HG03097 (cell line): ENCODE data around the gene GON4L.
"Not testable (repeated sequence)": the region's sequence is repeated elsewhere in the genome, so short reads cannot be mapped to it uniquely, and the experiment has no call there.

Experiments
- ATAC-seq: cut with Tn5 transposase; IDR thresholded peaks from one replicate; pipeline ENCODE4 v1.9.1; 2021; ENCODE audit not compliant: unreplicated experiment, low FRiP score

Gene GON4L

DNA sequence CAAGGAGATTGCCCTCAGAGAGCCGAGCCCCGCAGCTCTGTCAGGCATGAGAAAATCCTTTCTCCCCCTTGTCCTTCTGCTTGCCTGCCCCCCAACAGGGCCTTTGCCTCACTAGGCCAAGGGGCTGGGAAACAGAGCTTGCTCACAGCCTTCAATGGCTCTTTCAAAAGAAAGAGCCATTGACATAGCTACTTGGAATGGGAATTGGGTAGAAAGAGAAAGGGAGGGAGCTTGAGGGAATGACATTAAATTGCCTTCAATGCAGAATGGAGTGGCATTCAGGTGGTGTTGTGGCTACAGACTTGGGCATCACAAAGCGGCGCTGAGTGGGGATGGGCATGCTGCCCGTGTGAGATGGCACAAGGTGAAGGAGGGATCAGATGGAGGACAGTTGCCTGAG is 15.5 kb upstream of the GON4L start:
- no peak for ATAC-seq

DNA sequence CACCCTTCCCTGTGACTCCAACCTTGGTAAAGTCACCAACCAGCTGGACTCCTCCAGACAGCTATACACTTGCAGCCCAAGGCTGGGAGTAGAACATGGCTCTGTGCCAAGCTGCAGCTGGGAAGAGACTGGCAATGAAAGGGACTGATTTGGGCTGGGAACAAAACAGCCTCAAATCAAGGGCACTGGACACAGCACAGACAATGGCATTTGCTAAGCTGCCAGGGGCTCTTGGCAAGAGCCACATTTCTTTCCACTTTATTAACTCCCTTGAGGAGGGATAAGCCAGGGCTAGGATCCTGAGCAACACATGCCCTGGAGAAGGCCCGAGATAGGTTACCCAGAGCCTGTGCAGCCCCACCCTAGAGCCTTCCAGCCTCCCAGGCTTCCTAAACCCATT is 14.4 kb upstream of the GON4L start:
- ATAC-seq = no peak

DNA sequence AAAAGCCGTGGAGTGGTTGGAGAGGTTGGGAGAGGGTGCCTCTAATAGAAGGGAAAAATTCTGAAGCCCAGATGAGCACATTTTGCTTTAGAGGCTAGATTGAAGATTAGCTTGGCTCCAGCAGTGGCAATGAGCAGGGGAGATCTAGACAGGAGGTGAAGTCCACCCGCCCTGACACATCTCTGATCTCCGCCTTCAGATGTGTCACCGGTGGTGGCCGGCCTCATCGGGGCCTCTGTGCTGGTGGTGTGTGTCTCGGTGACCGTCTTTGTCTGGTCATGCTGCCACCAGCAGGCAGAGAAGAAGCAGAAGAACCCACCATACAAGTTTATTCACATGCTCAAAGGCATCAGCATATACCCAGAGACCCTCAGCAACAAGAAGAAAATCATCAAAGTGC is 10.8 kb upstream of the GON4L start:
- no peak for ATAC-seq

DNA sequence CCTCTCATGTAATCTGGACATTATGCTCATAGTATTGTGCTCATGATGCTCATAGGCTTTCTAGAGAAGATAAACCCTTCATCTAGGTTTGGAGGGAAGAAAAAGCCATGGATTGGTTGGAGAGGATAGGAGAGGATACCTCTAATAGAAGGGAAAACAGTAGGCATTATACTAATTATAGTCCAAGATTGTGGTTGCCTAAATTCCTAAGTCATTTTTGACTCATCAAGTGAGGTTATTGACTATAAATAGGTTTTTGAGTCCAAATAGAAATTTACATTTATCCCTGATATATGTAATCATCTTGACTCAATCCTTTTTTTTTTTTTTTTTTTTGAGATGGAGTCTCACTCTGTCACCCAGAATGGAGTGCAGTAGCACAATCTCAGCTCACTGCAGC is 7.4 kb upstream of the GON4L start:
- no peak for ATAC-seq

DNA sequence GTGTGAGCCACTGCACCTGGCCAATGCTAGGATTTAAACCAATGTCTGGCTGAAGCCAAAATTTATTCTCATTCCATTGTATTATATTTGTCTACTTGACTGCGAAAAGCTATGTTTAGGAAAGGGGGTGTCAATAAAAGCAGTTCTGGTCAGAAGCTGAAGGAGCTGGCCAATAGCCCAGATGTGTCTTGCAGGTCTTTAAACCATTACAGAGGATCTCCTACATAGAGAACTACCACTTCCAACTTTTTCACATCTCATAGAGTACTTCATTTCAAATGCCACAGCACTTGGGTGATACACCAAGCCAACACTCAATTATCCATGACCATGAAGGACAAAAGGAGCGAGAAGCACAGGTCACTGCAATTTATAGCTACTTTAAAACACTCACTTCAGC is 4.9 kb upstream of the GON4L start:
- no peak for ATAC-seq

DNA sequence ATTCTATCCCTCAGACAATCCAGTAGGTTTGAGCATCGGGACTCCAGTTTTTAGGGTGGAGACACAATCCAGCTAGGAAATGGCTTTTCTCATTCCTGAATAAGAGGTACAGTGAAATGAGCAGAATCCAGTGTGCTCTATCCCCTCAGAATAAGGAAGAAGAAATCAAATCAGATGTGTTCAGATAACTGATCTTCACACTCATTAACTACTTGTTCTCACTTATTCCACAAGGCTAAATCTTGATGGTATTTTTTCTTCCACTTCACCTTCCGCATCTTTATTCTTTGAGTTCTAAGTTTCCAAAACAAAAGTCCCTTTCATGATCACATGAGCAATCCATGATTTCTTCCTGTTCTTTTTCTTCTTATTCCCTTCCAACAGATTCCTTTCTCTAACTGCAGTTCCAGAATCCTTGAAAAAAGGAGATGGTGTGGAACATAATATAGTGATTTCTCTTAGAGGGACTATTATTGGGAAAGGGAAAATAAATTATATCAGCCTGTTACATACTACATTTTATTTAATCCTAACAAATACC is 4.0 kb upstream of the GON4L start:
- ATAC-seq = no peak

DNA sequence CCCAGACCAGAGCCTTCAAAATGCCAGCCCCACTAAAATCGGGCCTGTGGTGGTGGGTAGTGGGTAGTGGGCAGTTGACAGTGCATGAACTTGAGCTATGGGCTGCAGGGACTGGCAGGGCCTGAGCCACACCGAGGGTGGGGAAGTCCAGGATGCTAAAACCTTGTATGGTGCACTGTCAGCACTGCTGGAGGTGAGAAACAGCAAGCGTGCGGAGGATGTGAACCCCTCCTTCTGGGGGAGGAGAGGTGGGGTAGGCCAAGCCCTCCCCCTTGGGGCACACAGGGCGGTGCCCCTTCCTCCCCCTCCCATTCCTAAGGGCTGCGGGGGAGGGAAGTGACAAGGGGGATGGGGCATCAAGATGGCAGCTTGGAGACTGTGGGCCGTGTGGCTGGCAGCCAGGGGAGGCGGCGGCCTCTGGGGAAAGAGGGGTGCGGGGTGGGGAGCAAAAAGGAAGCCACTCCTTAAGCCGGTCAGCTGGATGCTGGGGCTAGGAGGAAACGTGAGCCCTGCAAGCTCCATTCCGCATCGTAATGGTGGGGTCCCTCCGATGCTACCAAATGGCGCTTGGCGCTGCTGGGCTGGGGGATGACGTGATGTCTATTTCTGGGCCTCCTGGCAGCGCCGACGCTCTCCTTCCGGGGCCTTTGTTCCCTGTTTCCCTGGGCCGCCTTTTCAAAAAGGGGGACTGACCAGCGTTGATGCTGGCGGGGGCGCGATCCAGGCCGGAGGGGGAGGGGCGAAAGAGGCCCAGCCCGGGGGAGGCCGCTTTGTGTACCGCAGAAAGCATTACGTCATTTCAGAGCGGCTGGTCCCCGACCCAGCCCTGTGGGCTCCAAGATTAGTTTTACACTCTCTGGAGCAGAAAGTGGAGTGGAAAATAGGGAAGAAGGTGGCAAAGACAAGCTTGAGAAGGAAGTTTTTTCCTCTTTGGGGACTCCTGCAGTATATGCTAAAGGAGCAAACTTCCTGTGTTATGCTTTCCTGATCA is 3.2 kb upstream of the GON4L start:
- ATAC-seq = peak; percentile 11

DNA sequence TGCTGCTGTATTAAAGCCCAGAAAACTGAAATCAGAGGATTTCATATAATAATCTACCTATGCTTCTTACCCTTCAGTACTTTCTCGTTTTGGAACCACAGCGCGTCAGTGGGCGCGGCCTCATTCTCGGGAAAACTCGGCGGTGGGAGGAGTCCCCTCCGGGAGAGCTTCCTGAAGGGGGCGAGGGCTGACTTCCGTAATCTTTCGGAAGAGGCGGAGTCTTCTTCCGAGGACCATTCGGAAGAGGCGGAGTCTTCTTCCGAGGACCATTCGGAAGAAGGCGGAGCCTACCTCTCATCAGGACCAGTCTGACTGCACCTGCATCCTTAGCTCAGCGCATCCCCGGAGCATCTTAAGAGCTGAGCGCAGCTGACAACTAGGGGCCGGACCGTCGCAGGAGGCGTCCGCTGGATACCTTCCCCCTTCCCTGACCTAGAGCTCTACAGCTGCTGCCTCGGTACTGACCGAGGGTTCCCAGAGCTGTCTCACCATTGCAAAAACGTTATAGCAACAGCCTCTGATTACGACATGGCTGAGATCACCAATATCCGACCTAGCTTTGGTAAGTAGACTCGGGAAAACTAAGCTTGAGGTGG is 2.3 kb upstream of the GON4L start, which contains the start of gene SYT11:
Gene SYT11, plus strand, starts transcription at position 334 of the 596 bp plus-strand sequence. Its CDS starts 195 bp downstream, at position 529.
- peak; percentile 71 for ATAC-seq

DNA sequence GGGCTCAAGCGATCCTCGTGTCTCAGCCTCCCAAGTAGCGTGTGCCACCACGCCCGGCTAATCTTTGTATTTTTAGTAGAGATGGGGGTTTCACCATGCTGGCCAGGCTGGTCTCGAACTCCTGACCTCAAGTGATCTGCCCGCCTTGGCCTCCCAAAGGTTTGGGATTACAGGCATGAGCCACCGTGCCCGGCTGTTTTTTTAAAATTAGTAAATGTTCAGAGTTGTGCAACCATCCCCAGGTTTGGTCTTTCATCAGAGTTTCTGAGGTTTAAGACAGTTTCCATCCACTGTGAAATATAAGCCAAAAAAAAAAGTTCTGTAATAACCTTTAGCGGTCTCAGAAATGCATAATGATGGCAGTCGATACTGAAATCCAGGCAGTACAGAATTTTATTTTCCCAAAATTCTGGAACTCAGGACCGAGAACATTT is 1.8 kb upstream of the GON4L start:
- peak; percentile 0 for ATAC-seq

DNA sequence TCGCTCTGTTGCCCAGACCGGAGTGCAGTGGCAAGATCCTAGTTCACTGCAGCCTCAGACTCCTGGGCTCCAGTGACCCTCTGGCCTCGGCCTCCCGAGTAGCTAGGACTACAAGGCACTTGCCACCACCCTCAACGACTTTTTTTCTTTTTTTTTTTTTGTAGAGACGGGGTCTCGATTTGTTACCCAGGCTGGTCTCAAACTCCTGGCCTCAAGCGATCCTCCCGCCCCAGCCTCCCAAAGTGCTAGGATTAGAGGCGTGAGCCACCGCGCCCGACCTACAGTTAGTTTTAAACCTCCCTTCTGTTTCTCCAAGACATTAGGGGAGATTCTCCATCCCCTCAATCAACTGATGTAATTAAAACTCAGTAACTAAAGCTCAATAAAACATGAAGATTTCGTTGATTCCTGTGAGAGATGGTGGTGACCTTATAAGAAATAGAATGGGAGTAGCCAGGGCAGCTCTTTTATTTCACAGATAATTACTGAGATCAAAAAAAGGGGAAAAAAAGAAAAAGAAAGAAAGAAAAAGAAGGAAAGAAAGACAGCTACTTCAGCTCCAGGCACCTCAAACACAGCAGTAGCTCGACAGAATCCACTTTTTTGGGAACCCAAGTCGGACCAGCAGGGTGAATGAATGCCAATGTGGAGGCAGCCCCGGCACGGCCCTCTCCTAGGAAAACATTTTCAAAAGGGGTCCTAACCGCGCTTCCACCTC is 598 bp downstream of the GON4L start:
- ATAC-seq = no peak

DNA sequence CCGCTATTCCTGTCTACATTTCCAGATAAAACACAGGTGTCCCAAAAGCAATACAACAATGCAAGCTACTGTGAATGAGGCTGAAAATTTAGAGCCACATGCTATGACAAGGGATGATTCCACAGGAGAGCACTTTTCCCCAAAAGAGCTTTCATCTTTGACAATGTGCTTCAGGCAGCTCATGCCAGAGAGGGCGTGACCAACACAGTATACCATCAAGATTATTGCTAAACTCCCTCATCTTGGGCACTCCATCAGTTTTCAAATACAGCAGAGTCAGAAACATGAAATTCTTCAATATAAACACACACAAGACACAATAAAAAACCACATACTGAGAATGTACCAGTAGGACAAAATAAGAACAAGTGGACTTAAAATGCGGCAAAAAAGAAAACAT is 6.7 kb downstream of the GON4L start:
- ATAC-seq = no peak

DNA sequence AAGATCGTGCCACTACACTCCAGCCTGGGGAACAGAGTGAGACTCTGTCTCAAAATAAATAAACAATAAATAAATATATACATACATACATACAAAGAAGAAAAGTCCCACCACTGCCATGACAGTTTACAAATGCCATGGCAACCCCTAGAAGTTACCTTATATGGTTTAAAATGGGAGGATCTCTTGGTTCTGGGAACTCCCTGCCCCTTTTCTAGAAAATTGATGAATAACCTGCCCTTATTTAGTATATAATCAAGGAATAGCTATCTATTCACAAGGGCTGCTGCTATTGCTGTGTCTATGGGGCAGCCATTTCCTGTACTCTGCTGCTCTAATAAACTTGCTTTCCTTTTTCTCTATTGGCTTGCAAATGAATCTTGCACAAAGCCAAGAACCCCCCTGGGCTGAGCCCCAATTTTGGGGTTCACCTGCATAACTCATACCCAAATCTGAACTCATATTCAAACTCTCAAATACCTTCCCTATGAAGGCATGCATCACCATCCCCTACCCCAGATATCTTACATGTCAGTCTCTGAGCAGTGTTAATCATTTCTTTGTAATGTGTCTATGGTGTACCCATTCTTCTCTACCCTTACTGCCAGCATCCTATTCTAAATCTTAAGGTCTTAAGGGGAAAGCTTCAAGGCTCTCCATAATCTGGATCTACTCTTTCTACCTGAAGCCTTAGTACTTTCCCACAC is 9.0 kb downstream of the GON4L start:
- no peak for ATAC-seq

DNA sequence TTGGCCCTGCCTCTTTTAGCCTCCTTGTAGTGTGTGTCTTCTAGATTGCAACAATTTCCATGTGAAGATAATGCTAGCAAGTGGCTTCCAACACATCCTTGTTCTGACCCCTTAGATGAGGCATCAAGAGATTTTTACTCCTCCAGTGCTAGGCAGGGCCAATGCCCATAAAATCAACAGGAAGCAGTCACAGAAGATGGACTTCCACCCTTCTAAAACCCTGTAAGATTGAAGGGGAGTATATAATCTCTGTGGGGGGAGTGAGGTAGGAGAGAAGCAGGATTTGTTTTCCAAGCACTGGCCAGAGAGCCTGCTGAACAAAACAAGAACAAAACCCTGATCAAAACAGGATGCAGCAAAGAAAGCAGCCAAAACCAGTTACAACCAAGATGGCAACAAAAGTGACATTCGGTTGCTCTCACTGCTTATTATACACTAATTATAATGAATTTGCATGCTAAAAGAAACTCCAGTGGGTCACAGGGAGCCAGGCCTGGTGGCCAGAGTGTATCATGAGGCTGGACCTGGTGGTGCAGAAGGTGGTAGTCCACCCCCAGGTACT is 12.1 kb downstream of the GON4L start:
- no peak for ATAC-seq

DNA sequence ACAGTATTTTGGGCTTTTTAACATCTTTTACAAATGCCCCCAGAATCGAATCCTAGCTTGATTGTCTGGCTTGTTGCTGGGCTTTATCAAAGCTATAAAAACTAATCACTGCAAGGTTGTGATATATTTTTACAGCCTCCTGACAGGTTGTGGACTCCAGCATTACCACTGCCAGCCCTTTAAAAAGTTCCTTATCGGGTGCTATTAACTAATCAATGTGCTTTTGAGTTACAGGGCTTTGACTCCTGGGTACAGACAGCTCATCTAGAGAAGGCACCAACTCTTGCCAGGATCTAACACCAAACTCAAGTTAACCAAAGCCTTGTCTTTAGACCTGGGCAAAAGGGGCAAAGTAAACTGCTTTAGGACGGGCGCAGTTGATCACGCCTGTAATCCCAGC is 16.6 kb downstream of the GON4L start:
- no peak for ATAC-seq

DNA sequence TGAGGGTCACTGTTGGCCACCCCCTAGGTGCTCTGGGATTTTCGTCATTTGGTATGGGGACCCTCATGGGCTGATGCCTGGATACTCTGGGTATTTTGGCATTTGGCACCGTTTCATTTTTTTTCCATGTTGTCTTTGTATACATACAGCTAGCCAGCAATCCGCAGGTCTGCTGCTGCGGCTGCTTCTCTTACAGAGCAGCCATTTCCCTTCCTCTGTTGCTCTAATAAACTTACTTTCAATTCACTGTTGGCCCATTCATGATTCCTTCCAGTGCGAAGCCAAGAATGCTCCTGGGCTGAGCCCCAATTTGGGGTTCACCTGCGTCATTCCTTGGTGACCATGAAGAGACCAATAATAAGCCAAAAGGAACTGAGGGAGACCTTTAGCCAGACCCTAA is 21.5 kb downstream of the GON4L start:
- ATAC-seq = no peak

DNA sequence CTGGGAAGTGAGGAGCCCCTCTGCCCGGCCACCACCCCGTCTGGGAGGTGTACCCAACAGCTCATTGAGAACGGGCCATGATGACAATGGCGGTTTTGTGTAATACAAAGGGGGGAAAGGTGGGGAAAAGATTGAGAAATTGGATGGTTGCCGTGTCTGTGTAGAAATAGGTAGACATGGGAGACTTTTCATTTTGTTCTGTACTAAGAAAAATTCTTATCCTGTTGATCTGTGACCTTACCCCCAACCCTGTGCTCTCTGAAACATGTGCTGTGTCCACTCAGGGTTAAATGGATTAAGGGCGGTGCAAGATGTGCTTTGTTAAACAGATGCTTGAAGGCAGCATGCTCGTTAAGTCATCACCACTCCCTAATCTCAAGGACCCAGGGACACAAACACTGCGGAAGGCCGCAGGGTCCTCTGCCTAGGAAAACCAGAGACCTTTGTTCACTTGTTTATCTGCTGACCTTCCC is 22.1 kb downstream of the GON4L start:
- ATAC-seq = not testable (repeated sequence)

DNA sequence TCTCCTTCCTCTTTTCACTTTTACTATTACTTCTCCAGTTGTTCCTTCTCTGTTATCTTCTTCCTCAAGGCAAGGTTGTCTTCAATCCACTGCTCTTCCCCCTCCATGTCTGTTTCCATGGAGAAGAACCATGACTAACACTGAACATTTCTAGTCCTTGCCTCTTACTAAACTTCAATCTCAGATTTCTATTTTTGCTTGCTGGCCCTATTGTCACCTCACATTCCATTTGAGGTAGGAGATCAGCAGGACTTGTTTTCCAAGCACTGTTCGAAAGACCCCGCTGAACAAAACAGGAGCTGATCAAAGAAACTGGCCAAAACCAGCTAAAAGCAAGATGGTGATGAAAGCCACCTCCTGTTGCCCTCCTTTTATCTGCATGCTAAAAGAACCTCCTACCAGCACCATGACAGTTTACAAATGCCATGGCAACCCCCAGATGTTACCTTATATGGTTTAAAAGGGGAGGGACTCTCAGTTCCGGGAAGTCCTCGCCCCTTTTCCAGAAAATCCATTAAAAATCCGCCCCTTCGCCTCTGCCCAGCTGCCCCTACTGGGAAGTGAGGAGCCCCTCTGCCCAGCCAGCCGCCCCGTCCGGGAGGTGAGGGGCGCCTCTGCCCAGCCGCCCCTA is 22.6 kb downstream of the GON4L start:
- no peak for ATAC-seq

DNA sequence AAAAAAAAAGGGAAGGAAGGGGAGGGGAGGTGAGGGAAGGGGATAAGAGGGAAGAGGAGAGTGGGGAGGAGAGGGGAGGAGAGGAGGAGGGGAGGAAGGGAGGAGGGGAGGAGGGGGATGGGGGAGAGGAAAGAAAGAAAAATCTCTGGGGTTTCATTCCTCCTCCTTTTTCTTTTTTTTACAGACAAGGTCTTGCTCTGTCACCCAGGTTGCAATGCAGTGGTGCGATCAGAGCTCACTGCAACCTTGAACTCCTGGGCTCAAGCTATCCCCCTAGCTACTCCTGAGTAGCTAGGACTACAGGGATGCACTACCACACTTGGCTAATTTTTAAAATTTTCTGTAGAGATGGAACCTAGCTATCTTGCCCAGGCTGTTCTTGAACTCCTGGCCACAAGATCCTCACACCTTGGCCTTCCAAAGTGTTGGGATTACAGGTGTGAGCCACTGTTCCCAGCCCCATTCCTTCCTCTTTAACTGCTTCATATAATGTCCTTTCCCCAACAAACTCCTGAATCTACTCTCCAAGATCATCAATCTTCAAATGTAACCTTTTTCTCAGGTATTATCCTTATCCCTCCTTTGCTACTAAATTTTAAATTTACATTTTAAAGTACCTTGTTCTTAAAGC is 23.2 kb downstream of the GON4L start:
- no peak for ATAC-seq
